K562 (cell line): ENCODE measurements around the gene HIPK2. TPM values are rescaled to one million over a fixed set of nuclear protein-coding genes. Genes with fewer than 3 reads are reported as not detected.

Experiments used
- ATAC-seq: fragments of 200-7000 bp; cut with Tn5 transposase; 3 replicates; pipeline ENCODE4 v1.9.1; 2020; ENCODE audit warnings: moderate library complexity
- BruUV-seq: library from RNA; stranded (reverse); fragments of 400-500 nt; replicated peaks from 2 replicates; lab custom pipeline; 2021; lab: Mats Ljungman, UMichigan
- CTCF ChIA-PET: fragments of 300-600 bp; formaldehyde crosslinking; extraction: SDS; loops from one replicate; lab custom pipeline; 2021; ENCODE audit warnings: low intra/inter-chr PET ratio; lab: Yijun Ruan, JAX
- POLR2A ChIA-PET: fragments of 300-600, 350-650 bp; sonication (Branson Sonifier 250); formaldehyde crosslinking; extraction: SDS; loops from one replicate; lab custom pipeline; 2021; ENCODE audit warnings: antibody characterized with exemption, inconsistent platforms; lab: Yijun Ruan, JAX
- DNase-seq, 4 experiments: peaks; one replicate each; pipeline versions ENCODE4 v3.0.0 to v3.0.0-alpha.2; 2011 to 2018; ENCODE audit warnings: low spot score in 3 of 4, mixed read lengths in 3 of 4; ENCODE audit errors: extremely low read depth in 1 of 4
- FAIRE-seq: peaks from 2 replicates; lab custom pipeline; 2011; peaks lifted over from hg19 to GRCh38; lab: Jason Lieb, UNC
- H2AFZ ChIP-seq: 2 replicates; pipeline ENCODE4 v1.6.0; 2011; ENCODE audit warnings: low read depth, low read length, control low read depth, inconsistent platforms
- H3K27ac ChIP-seq: fragments of 200-600 bp; 3 replicates; pipeline ENCODE4 v1.8.0; 2011; ENCODE audit warnings: low read depth, mild to moderate bottlenecking, control low read depth, inconsistent platforms, low read length, moderate library complexity, mixed read lengths; ENCODE audit errors: extremely low read depth
- H3K27me3 ChIP-seq, 2 experiments: fragments of 300-600 bp in 1 of 2; 2 replicates in 1 of 2; 3 replicates in 1 of 2; pipeline versions ENCODE4 v1.6.0 to v1.8.0; 2011; ENCODE audit warnings: inconsistent platforms in 2 of 2, low read length in 2 of 2, mild to moderate bottlenecking in 1 of 2, mixed read lengths in 1 of 2, moderate library complexity in 1 of 2; ENCODE audit not compliant: control insufficient read depth in 2 of 2, insufficient read depth in 2 of 2
- H3K36me3 ChIP-seq: fragments of 300-600 bp; 3 replicates; pipeline ENCODE4 v1.8.0; 2011; ENCODE audit warnings: mild to moderate bottlenecking, low read length, inconsistent platforms; ENCODE audit not compliant: control insufficient read depth, insufficient read depth
- H3K4me1 ChIP-seq, 2 experiments: fragments of 200-600 bp in 1 of 2; replicated peaks in 1 of 2; 2 replicates in 1 of 2; 3 replicates in 1 of 2; pipeline versions ENCODE4 v1.5.1 to v1.8.0; 2011; ENCODE audit warnings: inconsistent platforms in 2 of 2, low read length in 2 of 2, mild to moderate bottlenecking in 1 of 2, mixed read lengths in 1 of 2, moderate library complexity in 1 of 2; ENCODE audit not compliant: control insufficient read depth in 2 of 2, insufficient read depth in 2 of 2
- H3K4me2 ChIP-seq: 2 replicates; pipeline ENCODE4 v1.6.1; 2011; ENCODE audit warnings: low read length, control low read depth, inconsistent platforms, mixed read lengths; ENCODE audit not compliant: insufficient read depth
- H3K4me3 ChIP-seq: fragments of 200-600 bp; sonication (generic), shearing (Covaris generic); 2 replicates; pipeline ENCODE4 v1.5.1; 2016; ENCODE audit warnings: control low read depth, inconsistent platforms
- H3K79me2 ChIP-seq: fragments of 200-600 bp; 3 replicates; pipeline ENCODE4 v1.8.0; 2011; ENCODE audit warnings: low read length, inconsistent platforms; ENCODE audit not compliant: control insufficient read depth, insufficient read depth
- H3K9ac ChIP-seq, 2 experiments: 2 replicates each; pipeline versions ENCODE4 v1.6.0 to v1.6.1; 2011; ENCODE audit warnings: low read depth in 2 of 2, low read length in 2 of 2, control low read depth in 1 of 2, inconsistent platforms in 1 of 2, mild to moderate bottlenecking in 1 of 2, mixed read lengths in 1 of 2; ENCODE audit not compliant: insufficient read depth in 1 of 2
- H3K9me1 ChIP-seq: one replicate; pipeline ENCODE4 v1.6.0; 2011; ENCODE audit warnings: inconsistent platforms, mild to moderate bottlenecking, low read length, moderate library complexity; ENCODE audit not compliant: control insufficient read depth, insufficient read depth
- H3K9me3 ChIP-seq: replicated peaks from 2 replicates; pipeline ENCODE4 v1.5.1; 2011; ENCODE audit warnings: low read depth, low read length, inconsistent platforms; ENCODE audit not compliant: control insufficient read depth, insufficient read depth
- H4K20me1 ChIP-seq: replicated peaks from 2 replicates; pipeline ENCODE4 v1.6.1; 2011; ENCODE audit warnings: low read length, inconsistent platforms, mixed read lengths; ENCODE audit not compliant: control insufficient read depth, insufficient read depth
- ADNP ChIP-seq: fragments of 200-800 bp; sonication (Bioruptor generic); IDR thresholded peaks from 2 replicates; pipeline ENCODE4 v1.6.1; 2016; ENCODE audit warnings: missing genetic modification characterization, missing compliant biosample characterization
- GABPB1 ChIP-seq: sonication (generic); formaldehyde crosslinking; IDR thresholded peaks from 2 replicates; pipeline ENCODE4 v1.8.0; 2022; ENCODE audit warnings: mild to moderate bottlenecking, missing genetic modification reagents
- L3MBTL2 ChIP-seq: fragments of 450-650 bp; IDR thresholded peaks from 2 replicates; pipeline ENCODE4 v1.6.1; 2016; ENCODE audit warnings: mild to moderate bottlenecking, moderate library complexity
- MAZ ChIP-seq, 2 experiments: fragments of 450-650 bp in 1 of 2; sonication (generic) in 1 of 2; formaldehyde crosslinking; IDR thresholded peaks in 1 of 2; conservative IDR thresholded peaks in 1 of 2; 2 replicates each; pipeline versions ENCODE4 v1.4.0 to v1.5.0; 2020; ENCODE audit warnings: mild to moderate bottlenecking in 1 of 2, missing genetic modification reagents in 1 of 2
- MCM5 ChIP-seq: fragments of 450-650 bp; IDR thresholded peaks from 2 replicates; pipeline ENCODE4 v1.6.1; 2016; ENCODE audit warnings: low read depth
- SREBF1 ChIP-seq: fragments of 150-350 bp; IDR thresholded peaks from 2 replicates; pipeline ENCODE4 v1.6.1; 2014; ENCODE audit warnings: antibody characterized with exemption, low read depth, low read length, borderline replicate concordance
- ZBTB8A ChIP-seq: fragments of 450-650 bp; IDR thresholded peaks from 2 replicates; pipeline ENCODE4 v1.6.1; 2018; ENCODE audit warnings: mild to moderate bottlenecking, moderate library complexity; ENCODE audit not compliant: partially characterized antibody
- ZZZ3 ChIP-seq: fragments of 450-650 bp; IDR thresholded peaks from 2 replicates; pipeline ENCODE4 v1.6.1; 2016; ENCODE audit warnings: antibody characterized with exemption, mild to moderate bottlenecking, moderate library complexity
- WGBS: fragments of 100-300 bp; shearing (Covaris generic); methylation state at CpG from one replicate; pipeline ENCODE4 v1.1.6; 2016; ENCODE audit warnings: low coverage, mixed read lengths; ENCODE audit not compliant: insufficient coverage; ENCODE audit errors: missing lambda C conversion rate; 5-methylcytosine and 5-hydroxymethylcytosine counted together
- in situ Hi-C: fragments of 300-500 bp; cut with MboI; formaldehyde crosslinking; loops from 4 replicates; pipeline ENCODE4 v1.15.0; 2018; ENCODE audit warnings: inconsistent platforms, mixed read lengths
- intact Hi-C: fragments of 100-400 bp; cut with micrococcal nuclease; formaldehyde crosslinking; loops from 2 replicates; pipeline ENCODE4 v1.14.2; 2022
- polyA plus RNA-seq, 8 experiments: library from polyadenylated mRNA; depleted of rRNA in 4 of 8; stranded (reverse) in 5 of 8; unstranded in 3 of 8; fragments of >200 nt; fragmentation: Nextera tagmentation in 2 of 8; fragmentation: Illumina TruSeq in 1 of 8; extraction: Ambion mirVana in 2 of 8; extraction: Trizol in 1 of 8; gene quantifications; 2 replicates each; pipeline versions ENCODE4 v1.2.1 to v1.2.3, GENCODE V29; 2011 to 2014; ENCODE audit warnings: inconsistent platforms in 1 of 8, missing spikeins in 1 of 8
- total RNA-seq, 7 experiments: library from RNA; depleted of rRNA in 6 of 7; stranded (reverse); fragments of >200 nt in 6 of 7; fragmentation: Illumina TruSeq in 2 of 7; extraction: Trizol in 2 of 7; gene quantifications; 2 replicates each; pipeline versions ENCODE4 v1.2.1 to v1.2.3, GENCODE V29; 2011 to 2021; ENCODE audit warnings: low replicate concordance in 1 of 7
- TF ChIP-seq, protein P1 (sequence below): fragments of 250-450 bp; sonication (Bioruptor Pico); IDR thresholded peaks from 2 replicates; pipeline ENCODE4 v1.5.0; 2021; ENCODE audit warnings: mild to moderate bottlenecking, borderline replicate concordance
- TF ChIP-seq, protein P2 (sequence below): fragments of 450-650 bp; IDR thresholded peaks from 2 replicates; pipeline ENCODE4 v1.6.1; 2016
- TF ChIP-seq, protein P3 (sequence below), 2 experiments: fragments of 450-650 bp; conservative IDR thresholded peaks; 2 replicates each; pipeline ENCODE4 v1.6.1; 2017; ENCODE audit warnings: mild to moderate bottlenecking in 2 of 2, moderate library complexity in 2 of 2
- TF ChIP-seq, protein P4 (sequence below): fragments of 250-450 bp; sonication (Bioruptor Pico); IDR thresholded peaks from 2 replicates; pipeline ENCODE4 v1.5.1; 2021; ENCODE audit warnings: mild to moderate bottlenecking

Gene HIPK2
- total and polyA plus RNA-seq, 9 of the 15 experiments (the other 6 are each of a cell fraction or from before 2014, with no cell fraction given) = 0.69 to 19.8 (median 5.1) TPM

DNA sequence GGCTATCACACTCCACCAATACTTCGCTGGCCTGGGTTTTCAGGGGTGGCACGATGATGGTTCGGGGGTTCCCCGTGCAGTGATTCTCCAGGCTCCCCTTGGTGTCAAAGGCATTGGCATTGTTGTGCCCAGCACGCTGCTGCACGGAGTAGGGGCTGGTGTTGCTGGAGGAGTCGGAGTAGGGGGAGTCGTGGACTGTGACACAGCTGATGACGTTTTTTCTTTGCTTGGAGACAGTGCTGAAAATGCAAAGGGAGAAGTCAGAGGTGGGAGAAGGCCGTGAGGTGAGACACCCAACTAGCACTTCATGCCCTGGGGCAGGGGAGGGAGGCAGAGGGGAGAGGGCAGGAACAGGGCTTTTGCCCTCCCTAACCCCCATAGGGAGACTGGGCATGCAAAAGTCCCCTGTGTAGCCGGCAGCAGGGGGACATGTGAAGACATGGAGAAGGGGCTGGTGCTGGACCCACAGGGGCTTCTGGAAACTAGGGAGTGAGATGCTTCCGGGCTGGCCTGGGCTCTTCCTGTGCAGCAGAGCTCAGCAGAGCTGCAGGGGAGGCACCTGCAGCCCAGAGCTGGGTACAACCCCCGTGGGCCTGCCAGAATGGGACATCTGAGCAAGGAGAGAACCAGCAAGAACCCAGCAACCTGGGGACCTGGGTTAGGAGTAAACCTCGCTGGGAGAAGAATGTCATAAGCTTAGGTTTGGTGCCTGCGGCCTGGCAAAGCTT lies 193.8 kb downstream of the HIPK2 start:
- CTCF ChIA-PET = no interaction called here
- ATAC-seq = no peak; the same call in 2 of the 3 replicates
- H3K36me3 ChIP-seq = peaks cover 4% of the 10 kb centered on the region; the same call in 1 of the 3 replicates

More for the DNA sequence above, 193.8 kb downstream of the HIPK2 start:
- H3K9me3 ChIP-seq = no peaks in the 10 kb centered on the region
- H3K4me3 ChIP-seq = no peak overlapping the region
- intact Hi-C loops (no loop called here), in situ Hi-C loops (no loop called here)
- H3K27ac ChIP-seq = no peak overlapping the region
- no peak overlapping the region for H3K4me2 ChIP-seq
- no TSS peak for BruUV-seq
- no peaks in the 10 kb centered on the region for H3K27me3 ChIP-seq
- 45% methylated on average over 15 of the region's 15 CpGs for WGBS
- TF ChIP-seq, protein P1, sequence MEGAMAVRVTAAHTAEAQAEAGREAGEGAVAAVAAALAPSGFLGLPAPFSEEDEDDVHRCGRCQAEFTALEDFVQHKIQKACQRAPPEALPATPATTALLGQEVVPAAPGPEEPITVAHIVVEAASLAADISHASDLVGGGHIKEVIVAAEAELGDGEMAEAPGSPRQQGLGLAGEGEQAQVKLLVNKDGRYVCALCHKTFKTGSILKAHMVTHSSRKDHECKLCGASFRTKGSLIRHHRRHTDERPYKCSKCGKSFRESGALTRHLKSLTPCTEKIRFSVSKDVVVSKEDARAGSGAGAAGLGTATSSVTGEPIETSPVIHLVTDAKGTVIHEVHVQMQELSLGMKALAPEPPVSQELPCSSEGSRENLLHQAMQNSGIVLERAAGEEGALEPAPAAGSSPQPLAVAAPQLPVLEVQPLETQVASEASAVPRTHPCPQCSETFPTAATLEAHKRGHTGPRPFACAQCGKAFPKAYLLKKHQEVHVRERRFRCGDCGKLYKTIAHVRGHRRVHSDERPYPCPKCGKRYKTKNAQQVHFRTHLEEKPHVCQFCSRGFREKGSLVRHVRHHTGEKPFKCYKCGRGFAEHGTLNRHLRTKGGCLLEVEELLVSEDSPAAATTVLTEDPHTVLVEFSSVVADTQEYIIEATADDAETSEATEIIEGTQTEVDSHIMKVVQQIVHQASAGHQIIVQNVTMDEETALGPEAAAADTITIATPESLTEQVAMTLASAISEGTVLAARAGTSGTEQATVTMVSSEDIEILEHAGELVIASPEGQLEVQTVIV (CRISPR knock-in tag) = no peak
- TF ChIP-seq, protein P2, sequence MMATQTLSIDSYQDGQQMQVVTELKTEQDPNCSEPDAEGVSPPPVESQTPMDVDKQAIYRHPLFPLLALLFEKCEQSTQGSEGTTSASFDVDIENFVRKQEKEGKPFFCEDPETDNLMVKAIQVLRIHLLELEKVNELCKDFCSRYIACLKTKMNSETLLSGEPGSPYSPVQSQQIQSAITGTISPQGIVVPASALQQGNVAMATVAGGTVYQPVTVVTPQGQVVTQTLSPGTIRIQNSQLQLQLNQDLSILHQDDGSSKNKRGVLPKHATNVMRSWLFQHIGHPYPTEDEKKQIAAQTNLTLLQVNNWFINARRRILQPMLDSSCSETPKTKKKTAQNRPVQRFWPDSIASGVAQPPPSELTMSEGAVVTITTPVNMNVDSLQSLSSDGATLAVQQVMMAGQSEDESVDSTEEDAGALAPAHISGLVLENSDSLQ = no peak
- TF ChIP-seq ADNP (tag) (no peak), GABPB1 (CRISPR knock-in tag) (no peak), L3MBTL2 (no peak), ZBTB8A (no peak), ZZZ3 (no peak), MCM5 (no peak), SREBF1 (no peak), MAZ (CRISPR knock-in tag; conservative IDR thresholded peaks at IDR 0.05 in 1 of 2, IDR thresholded peaks at IDR 0.05 in 1 of 2) (no peak)
- TF ChIP-seq, protein P3, sequence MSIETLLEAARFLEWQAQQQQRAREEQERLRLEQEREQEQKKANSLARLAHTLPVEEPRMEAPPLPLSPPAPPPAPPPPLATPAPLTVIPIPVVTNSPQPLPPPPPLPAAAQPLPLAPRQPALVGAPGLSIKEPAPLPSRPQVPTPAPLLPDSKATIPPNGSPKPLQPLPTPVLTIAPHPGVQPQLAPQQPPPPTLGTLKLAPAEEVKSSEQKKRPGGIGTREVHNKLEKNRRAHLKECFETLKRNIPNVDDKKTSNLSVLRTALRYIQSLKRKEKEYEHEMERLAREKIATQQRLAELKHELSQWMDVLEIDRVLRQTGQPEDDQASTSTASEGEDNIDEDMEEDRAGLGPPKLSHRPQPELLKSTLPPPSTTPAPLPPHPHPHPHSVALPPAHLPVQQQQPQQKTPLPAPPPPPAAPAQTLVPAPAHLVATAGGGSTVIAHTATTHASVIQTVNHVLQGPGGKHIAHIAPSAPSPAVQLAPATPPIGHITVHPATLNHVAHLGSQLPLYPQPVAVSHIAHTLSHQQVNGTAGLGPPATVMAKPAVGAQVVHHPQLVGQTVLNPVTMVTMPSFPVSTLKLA (conservative IDR thresholded peaks at IDR 0.05) = no peak
- TF ChIP-seq, protein P4, sequence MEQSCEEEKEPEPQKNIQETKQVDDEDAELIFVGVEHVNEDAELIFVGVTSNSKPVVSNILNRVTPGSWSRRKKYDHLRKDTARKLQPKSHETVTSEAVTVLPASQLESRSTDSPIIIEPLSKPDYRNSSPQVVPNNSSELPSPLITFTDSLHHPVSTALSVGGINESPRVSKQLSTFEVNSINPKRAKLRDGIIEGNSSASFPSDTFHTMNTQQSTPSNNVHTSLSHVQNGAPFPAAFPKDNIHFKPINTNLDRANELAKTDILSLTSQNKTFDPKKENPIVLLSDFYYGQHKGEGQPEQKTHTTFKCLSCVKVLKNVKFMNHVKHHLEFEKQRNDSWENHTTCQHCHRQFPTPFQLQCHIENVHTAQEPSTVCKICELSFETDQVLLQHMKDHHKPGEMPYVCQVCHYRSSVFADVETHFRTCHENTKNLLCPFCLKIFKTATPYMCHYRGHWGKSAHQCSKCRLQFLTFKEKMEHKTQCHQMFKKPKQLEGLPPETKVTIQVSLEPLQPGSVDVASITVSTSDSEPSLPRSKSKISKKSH (CRISPR knock-in tag) = no peak
- peaks cover 2 to 5% of the 10 kb centered on the region in 2 experiments; a peak in 1 of 5 replicates for H3K4me1 ChIP-seq
- no peak overlapping the region; a peak in 1 of 4 replicates for H3K9ac ChIP-seq
- no peaks in the 10 kb centered on the region for H3K79me2 ChIP-seq
- FAIRE-seq (no peak), DNase-seq (no peak)
- H4K20me1 ChIP-seq = no peaks in the 10 kb centered on the region; the same call in 1 of the 2 replicates
- no peaks in the 10 kb centered on the region for H3K9me1 ChIP-seq
- no peak overlapping the region for H2AFZ ChIP-seq
- POLR2A ChIA-PET = interaction anchor here (0.9 kb wide), 1 partner anchor 9 kb away, joined by 3 read pairs; no protein-coding TSS in a partner anchor
